GM21526 (cell line): ENCODE data around the gene MTPN.

Source experiments
- ATAC-seq: cut with Tn5 transposase; IDR thresholded peaks from one replicate; pipeline ENCODE4 v1.9.1; 2021; ENCODE audit warnings: moderate library complexity; ENCODE audit not compliant: unreplicated experiment, low FRiP score

Gene MTPN

DNA sequence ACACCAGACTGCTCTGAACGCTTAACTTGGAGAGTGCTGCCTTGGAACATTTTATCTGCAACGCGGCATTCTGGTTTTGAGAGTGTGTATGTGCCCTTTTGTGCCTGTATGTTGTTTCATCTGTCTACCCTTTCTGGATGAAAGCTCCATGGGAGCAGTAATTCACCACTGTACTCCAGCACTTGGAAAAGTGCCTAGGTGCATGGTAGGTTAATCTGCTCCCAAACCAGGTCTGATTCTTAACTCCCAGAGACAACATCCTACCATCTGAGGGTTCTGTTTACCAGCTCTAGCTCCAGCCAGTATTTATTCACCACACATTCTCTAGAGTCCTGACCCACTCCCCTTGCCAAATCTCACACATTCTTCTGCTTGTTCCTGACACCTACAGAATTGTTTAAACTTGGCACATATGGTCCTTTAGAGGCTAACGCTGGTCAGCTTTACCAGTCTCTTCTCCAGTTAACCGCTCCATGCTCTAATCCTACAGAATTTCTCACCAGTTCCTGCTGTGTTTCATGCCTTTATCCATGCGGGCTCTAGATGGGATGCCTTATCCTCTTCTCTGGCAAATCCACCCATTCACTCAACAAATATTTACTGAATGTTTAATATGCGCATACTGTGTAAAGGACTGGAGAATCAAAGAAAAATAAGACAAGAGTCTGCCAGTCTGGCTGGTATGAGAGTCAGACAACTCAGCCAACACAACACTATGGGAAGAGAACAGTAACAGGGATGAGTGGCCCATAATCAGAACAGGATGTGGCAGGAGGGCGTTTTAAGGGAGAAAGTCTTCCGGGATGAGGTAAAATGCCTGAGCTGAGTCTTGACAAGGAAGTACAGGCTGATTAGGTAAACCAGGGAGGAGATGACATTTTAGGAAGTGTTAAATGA is 46.3 kb downstream of the MTPN start:
- no peak for ATAC-seq

DNA sequence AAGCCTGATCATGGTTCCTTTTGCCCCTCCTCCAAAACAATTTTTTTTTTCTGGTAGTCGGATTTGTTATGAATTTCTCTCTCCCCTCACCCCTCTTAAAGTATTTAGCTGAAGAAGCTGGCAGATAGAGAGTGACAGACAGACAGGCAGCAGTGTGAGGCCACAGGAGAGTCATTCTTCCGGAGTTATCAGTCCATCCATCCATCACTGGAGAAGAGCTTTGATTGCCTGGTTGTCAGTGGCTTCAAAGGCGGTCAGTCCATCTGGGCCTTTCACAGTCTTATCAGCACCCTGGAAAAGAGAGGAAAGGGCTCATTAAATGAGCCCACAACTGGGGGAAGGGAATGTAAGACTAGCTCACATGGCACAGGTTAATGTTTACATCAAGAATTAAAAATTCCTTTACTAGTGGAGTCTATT is 47.4 kb downstream of the MTPN start:
- no peak for ATAC-seq

DNA sequence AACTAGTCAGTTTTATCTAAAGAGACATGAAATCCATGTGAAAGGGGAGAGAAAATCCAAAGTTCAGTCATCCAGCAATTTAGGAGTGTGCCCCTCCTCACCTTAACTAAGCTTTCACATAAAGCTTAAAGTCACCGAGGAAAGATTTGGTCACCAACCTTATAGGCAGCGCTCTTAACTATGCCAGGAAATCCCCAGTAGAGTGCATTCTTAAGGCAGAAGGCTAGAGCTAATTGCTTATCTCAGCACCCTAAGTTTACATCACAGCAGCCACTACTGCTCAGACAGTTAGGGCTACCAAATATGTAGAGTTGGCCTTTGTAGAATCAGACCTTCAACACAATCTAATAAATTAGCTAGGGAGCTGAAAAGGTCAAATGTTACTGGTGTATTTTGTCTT is 47.9 kb downstream of the MTPN start:
- no peak for ATAC-seq

DNA sequence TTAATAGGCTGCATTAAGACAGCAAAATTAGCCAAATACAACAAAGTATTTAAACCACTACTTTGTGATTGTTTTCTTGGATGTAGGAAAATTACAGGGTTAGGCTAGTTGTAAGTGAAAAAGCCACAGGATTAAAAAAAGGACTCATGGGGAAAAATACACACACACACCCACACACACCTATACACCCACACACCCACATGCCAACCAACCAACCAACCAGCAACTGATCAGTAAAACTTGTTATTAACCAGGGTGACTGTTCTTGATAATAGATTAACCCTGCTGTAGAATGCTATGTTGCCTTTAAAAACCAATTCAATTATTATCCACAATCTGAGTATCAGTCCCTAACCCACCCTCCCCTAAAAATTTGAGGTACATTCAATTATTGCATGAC is 49.0 kb downstream of the MTPN start:
- ATAC-seq, result no peak

DNA sequence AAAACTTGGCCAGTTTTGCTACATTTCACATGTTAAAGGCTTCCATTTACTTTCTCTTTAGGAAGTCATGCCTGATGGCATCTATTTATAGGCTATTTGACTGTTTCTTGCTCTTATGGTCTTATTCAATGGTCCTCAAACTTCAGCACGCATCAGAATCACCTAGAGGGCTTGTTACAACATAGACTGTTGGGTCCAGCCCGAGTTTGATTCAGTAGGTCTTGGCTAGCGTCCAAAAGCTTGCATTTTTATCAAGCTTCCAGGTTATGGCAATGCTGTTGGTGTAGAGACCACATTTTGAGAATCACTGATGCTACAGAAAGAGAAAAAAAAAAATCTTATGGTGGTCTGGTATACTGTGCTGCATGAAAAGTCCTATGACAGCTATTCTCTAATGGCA is 51.9 kb downstream of the MTPN start:
- no peak for ATAC-seq

DNA sequence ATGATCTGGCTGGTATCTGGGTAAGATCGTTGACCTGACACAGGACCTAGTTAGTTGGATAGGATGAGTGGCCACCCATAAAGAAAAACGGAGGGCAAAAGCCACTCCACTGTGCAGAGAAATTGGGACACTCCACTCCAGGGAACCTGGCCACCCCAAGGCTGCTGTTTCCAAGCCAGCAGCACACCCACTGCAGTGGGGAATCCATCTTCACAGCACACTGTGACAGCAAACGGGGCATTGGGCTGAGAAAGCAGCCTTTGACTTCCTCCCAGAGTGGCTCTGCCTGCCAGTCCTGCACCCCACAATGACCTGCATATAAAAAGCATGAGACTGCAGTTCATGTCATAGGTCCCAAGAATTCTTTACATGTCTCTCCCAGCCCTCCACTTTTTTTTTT is 52.9 kb downstream of the MTPN start:
- ATAC-seq, result no peak

DNA sequence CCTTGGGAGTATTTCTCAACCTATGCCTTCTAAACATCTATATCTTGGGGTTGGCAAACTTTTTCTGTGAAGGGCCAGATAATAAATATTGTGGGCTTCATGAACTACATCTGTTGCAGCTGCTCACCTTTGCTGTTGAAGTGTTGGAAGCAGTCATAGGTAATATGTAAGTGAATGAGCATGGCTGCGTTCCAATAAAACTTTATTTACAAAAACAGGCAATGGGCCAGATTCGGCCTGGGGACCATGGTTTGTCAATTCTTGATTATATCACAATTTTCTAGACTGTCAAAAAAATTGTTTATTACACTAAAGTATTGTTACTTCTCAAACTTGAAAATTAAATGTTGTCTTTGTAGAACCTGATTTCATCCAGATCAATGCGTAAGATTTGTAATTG is 54.9 kb downstream of the MTPN start:
- ATAC-seq, result no peak

DNA sequence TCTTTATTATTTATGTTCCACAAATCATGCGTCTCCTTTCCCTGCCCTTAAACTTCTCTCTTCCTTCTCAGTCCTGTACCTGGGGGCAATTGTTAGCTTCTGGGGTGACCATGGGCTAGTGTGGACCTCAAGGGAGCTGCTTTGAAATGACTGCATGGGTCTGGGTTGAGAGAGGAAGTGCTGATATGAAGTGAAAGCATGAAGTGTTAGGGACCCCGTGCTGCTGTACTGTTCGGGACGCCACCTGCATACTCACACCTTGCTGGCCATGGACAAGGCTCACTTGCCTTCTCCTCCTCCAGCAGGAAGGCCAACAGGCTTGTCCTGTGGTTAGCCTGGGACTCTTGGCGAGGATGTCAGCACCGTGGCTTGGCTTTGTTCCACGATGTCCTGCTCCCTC is 56.7 kb downstream of the MTPN start:
- no peak for ATAC-seq

DNA sequence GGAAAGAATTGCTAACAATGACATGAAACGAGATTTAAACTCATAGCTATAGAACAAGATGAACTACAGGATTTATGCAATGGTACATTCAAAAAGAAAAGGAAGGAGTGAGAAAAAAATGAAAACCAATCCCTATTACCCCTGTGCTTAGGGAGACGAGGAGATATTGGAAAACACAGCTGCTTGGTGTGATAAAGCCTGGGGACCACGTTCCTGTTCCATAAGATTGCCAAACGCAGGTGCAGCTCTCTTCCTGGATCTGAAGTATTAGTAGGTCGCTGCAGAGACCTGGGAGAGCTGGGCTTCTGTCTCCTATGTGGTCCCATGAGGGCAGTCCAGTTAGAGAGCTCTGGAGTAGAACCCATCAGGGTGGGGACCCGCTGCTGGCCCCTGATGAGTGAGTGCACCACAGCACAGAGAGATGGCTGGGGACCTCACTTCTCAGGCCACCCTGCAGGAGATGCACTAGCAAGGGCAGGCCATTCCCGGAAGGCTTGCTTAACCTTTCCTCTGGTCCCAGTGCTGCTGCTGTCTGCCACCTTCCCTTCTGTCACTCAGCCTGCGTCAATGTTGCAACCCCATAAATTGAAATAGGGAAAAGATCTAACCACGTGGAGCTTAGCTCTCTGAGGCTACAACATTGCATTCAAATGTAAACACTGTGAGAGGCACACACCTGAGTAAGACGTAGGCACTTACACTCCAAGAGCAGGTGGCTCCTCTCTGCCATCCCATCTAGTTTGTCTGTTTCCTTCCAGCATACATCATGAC is 57.9 kb downstream of the MTPN start:
- no peak for ATAC-seq

DNA sequence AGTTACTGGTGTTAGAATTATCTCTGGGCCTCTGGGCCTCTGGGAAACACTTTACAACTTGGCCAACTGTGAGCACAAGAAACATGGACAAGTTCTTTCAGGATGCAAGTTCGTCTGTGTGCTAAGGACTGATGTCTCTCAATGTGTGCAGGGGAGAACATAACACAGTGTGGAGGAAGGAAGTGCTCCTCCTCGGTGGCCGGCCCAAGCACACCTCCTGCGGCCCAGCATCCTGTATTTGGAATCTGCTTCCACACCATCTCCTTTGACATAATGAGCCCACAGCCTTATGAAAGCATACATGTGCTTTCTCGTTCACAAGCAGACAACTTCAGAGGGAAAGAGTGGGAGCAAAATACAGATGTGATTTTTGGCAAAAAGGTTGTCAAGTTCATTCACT is 59.0 kb downstream of the MTPN start:
- ATAC-seq, result no peak

DNA sequence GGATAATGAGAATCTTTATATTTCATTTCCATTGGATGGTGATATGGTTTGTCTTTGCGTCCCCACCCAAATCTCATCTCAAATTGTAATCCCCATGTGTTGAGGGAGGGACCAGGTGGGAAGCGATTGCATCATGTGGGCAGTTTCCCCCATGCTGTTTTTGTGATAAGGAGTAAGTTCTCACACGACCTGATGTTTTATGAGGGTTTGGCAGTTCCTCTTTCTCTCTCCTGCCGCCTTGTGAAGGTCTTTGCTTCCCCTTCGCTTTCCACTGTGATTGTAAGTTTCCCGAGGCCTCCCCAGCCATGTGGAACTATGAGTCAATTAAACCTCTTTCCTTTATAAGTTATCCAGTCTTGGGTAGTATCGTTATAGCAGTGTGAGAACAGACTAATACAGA is 59.4 kb downstream of the MTPN start:
- no peak for ATAC-seq

DNA sequence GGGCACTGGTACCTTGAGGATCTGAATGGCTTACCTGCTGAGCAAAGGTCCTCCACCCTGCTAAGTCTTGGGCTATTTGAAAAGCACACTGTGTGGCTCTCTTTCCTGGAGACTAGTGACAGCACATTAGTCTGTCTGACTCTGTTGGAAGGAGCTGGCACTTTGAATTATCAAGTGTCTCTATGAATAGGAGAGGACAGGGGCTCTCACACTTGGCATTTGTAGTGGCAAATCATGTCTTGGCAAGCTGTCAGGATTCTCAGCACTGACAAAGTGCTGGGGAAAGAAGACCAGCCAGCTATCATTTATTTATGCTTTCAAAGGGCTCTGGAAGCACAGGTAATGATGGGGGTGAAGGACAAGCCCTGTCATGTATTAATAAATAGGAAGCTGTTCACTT is 62.8 kb downstream of the MTPN start:
- no peak for ATAC-seq

DNA sequence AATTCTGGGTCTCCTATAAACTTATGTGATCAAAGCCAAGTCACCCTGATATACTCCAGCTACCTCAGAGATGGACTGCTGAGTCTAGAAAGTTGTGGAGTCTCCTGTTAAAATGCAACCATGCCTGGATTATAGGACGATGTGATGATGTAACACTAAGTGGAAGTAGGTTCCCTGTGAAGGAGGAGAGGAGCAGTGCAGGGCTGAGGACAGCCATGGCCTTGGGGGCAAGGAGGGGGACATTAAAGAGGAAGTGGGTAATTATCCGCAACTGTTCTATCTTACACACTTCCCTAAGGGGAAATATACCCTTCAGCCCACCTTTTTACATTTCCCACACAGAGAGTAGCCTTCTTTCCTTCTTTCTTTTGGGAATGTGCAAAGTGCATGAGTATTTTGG is 63.8 kb downstream of the MTPN start:
- ATAC-seq, result no peak

DNA sequence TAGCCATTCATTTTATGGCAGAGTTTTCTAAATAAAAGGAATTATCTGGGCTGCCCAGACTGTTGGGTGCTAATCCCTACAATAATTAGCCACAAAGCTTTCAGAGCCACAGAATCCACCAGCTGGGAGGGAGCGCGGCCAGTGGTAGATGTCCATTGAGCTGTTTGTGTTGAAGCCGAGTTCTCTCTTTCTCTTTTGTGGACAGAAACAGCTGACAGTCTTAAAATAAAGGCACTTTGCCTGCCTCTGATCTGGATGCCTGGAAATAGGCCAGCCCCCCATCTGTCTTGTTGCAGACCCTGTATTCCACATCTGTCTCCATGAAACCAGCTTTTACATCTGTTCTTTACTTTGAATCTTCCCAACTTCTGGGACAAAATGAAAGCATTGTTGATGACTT is 66.1 kb downstream of the MTPN start:
- ATAC-seq, result no peak

DNA sequence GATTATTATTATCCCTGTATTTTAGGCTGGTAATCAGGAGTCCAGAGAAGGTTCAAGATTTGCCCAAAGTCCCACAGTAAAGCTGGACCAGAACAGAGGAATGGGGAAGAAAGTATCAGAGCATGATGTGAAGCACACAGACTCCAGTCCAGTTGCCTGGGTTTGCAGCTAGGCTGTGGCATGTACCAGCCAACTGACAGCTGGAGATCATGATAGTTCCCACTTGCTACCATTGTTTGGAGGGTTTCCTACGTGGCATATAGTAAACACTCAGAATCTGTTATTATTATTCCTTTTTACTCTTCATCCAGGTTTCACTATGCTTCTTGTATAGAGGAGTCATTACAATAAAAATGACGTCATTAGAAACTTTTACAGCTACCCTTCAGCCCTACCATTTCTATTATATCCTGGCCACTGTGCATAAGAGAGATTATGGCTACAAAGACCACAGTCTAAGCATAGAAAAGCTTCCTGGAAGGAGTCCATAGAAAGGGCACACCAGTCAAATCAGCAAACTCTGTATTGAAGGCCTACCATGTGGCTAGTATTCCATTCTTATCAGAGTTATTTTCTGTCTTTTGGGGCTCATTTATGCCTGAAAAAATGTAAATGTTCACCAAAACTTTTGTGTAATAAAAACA is 66.6 kb downstream of the MTPN start:
- ATAC-seq, result no peak

DNA sequence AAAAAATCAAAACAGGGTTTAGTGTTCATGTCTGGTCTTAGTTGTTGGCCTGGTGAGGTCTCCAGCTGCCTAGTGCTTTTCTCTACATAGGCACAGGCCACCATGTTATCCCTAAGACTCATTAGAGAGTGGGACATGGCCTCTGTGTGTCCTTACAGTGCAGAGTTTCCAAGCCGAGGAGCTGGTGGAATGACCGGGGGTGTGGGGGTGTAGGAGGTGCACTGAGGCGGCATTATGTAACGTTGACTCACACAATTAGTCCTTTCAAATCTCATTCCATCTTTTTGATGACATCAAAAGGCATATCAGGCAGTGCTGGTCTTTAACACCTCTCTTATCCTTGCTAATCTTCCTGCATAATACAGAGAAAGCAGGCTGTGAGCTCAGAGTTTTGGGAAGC is 71.3 kb downstream of the MTPN start:
- no peak for ATAC-seq

DNA sequence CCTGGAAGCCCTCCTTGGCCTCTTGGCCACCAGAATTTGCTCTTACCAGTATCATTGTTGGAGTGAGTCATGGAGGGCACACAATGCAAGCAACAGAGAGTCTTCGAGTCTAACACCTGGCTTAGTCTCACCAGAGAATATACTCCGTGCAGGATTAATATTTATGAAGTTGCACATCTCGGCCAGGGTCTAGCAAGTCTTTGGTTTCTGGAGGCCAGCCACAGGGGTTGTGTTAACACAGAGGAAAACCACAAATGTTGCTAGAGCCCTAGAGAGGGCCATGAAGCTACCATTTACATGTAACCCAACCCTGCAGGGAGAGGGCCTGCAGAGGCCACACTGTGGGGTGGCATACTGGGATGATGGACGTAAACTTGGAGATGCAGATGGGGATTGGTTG is 71.8 kb downstream of the MTPN start:
- ATAC-seq, result no peak

DNA sequence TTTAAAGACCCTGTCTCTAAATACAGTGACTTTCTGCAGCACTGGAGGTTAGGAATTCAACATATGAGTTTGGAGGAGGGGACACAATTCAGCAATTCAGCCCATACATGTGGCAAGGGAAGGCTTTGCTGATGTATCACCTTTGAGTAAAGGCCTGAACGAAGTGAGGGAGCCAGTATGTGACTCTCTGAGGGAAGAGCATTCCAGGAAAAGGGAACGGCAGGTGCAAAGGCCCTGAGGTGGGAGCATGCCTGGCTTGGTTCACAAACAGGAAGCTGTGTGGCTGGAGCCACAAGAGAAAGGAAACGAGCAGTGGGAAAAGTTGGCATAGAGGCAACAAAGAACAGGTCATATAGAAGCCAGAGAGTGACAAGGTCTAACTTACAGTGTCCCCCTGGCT is 72.9 kb downstream of the MTPN start:
- no peak for ATAC-seq

DNA sequence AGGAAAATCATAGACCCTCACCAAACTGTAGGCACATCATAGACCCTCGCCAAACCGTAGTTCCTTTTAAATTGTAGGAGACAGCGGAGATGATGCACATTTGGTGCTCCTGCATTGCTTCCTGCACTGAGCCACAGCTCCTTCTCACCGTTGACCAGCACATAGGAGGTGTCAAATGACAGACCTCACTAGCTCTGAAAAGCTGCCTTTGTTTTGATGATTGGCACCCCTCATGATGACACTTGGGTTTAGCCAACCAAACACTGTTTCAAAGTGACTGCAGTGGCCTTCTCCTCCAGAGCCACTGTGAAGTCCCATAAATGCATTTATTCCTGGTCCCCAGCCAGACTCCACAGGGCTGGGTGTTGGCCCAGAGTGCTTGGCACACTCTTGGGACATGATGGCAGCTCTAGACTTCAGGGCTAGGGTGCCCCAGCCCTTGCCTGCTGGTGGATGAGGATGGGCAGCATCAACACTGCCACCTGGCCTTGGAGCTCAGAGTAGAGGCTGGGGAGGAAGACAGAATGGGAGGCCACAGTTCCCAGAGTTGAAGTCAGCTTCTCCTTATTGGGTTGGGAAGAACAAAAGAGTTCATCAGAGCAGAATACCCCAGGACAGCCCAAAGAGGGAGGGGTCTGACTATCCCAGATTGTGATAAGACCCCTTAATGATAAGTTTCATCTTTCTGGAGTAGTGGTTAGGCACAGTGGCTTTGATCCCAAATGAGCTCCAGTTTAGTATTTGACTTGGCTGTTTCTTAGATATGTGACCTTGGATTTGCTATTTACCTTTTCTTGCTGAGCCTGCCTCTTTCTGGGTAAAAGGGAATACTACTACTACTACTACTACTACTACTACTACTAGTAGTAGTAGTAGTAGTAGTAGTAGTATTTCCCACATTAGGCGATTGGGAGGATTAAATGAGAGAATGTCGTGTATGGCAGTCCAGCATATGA is 75.3 kb downstream of the MTPN start:
- no peak for ATAC-seq

DNA sequence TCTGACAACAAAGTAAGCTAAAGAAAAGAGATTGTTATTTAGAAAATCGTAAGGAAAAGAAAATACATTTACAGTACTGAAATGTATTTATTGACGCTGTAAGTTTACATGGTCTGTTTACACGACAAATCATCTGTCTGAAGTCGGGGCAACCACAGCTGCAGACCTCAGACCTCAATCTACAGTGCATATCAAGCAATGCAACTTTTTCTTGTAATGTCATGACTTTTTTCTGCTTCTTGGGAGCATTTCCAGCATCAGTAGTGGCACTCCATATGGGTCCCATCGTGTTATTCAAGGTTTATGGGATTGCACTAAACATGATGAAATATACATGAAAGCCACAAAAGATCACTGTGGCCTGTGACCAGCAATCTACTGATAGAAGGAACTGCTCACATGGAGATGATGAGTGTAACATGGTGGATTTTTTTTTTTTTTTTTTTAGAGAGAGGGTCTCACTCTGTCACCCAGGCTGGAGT is 77.1 kb downstream of the MTPN start:
- ATAC-seq, result no peak
